ENCODE results near the gene PRKCQ. TPM values are rescaled to one million over a fixed set of nuclear protein-coding genes. Genes with fewer than 3 reads are reported as not detected.

Gene PRKCQ
- total RNA-seq, 1 donor from 2014 or later = 2.3 TPM

DNA sequence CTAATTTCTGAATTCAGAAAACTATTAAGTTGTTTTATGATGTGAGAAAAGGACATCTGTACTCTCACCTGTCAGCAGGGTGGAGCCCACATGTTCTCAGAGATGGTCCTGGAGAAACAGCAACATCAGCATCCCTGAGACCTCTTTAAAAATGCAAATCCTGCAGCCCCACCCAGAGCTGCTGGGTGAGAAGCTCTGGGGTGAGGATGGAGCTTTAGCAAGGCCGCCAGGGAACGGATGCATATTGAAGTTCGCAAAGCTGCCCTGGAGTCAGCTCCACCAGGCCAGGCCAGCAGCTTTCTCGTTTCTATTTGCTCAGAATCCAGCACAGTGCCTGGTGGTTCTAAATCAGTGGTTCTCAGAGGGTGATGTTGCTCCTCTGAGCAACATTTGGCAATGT lies 49.1 kb downstream of the PRKCQ start:
- no peaks in the 10 kb centered on the region for H3K9me3 Mint-ChIP-seq
- no peak for TF ChIP-seq CTCF (IDR thresholded peaks at IDR 0.05; ENCODE audit: unreplicated experiment)
- H3K27ac Mint-ChIP-seq = no peak overlapping the region
- H3K4me1 Mint-ChIP-seq = no peaks in the 10 kb centered on the region
- H3K4me3 Mint-ChIP-seq = no peak overlapping the region
- no peaks in the 10 kb centered on the region for H3K36me3 Mint-ChIP-seq
- no peak for DNase-seq (ENCODE audit: low spot score in 2 of 2, unreplicated experiment in 2 of 2)
- H3K27me3 Mint-ChIP-seq (ENCODE audit: low read depth) = peaks cover 34% of the 10 kb centered on the region

GRCh38 chr10:6530211-6530840 lies 49.8 kb downstream of the PRKCQ start:
- no peaks in the 10 kb centered on the region for H3K9me3 Mint-ChIP-seq
- DNase-seq (ENCODE audit: low spot score in 2 of 2, unreplicated experiment in 2 of 2) = no peak
- TF ChIP-seq CTCF (IDR thresholded peaks at IDR 0.05; ENCODE audit: unreplicated experiment) = no peak
- H3K4me1 Mint-ChIP-seq = no peaks in the 10 kb centered on the region
- no peak overlapping the region for H3K4me3 Mint-ChIP-seq
- H3K27ac Mint-ChIP-seq = no peak overlapping the region
- no peaks in the 10 kb centered on the region for H3K36me3 Mint-ChIP-seq
- peaks cover 30% of the 10 kb centered on the region for H3K27me3 Mint-ChIP-seq (ENCODE audit: low read depth)

DNA sequence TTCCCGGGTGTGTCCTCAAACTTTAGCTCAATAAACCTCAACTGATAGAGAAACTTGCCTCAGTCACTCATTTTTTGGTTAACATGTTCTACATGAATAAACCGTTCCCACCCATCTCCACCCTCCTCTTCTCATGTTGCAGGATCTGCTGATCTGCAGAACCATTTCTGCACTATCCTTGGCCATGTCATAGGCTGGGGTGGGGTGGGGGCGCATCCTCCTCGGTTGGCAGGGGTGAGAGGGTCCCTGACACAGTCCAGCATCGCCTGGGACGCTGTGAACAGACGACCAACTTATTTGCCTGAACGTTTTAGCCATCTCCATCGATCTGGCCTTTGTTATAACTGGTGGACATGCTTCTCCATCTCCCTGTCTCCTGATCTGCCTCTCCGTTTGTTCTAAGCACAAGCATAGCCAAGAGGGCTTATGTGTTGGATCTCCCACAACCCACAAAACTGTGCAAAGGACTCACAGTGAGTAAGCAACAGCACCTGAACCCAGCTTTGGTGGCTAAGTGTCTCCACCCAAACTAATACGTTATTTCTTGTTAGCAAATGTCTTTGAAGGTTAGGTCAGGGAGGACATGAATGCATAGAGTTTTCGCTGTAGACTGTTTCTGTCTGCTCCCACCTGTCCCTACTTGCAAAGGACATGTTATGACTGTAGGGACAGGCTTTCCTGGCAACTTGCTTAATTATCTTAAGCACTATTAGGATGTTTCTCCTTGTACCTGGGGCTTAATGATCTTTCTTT lies 51.7 kb downstream of the PRKCQ start:
- Mint-ChIP-seq H3K36me3 (no peaks in the 10 kb centered on the region), H3K9me3 (no peaks in the 10 kb centered on the region), H3K27me3 (ENCODE audit: low read depth) (peaks cover 30% of the 10 kb centered on the region), H3K4me3 (no peak overlapping the region), H3K4me1 (no peaks in the 10 kb centered on the region), H3K27ac (no peak overlapping the region)
- no peak for DNase-seq (ENCODE audit: low spot score in 2 of 2, unreplicated experiment in 2 of 2)
- no peak for TF ChIP-seq CTCF (IDR thresholded peaks at IDR 0.05; ENCODE audit: unreplicated experiment)

DNA sequence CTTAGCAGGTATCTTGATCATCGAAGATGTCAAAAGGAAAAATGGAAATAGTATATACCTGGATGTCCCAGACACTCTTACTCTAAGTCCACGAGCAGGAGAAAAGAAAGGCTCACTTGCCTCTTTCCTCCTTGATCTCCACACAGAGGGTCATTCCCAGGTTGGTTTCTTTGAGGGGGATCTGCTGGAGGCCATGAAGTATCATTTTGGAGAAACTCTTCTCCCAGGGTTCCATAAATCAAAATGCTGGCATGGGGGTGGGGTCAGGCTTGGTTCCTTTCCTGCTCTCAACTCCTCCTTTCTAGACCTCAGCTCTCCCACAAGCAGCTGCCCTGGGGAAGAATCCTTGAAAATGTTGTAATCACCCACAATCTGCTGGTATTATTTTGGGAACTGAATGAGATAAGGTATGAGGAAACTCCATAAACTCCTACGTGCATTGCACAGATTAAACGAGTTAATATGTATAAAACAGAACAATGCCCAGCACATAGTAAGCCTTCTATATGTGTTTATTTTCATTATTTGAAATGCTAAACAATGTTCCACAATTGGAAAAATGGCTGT lies 54.4 kb downstream of the PRKCQ start:
- H3K4me1 Mint-ChIP-seq = no peaks in the 10 kb centered on the region
- DNase-seq (ENCODE audit: low spot score in 2 of 2, unreplicated experiment in 2 of 2) = no peak

GRCh38 chr10:6522230-6522629 lies 57.8 kb downstream of the PRKCQ start:
- DNase-seq (ENCODE audit: low spot score in 2 of 2, unreplicated experiment in 2 of 2) = no peak
- Mint-ChIP-seq H3K27ac (no peak overlapping the region), H3K27me3 (ENCODE audit: low read depth) (peaks cover 11% of the 10 kb centered on the region), H3K4me3 (no peak overlapping the region), H3K9me3 (no peaks in the 10 kb centered on the region), H3K36me3 (no peaks in the 10 kb centered on the region), H3K4me1 (no peaks in the 10 kb centered on the region)
- no peak for TF ChIP-seq CTCF (IDR thresholded peaks at IDR 0.05; ENCODE audit: unreplicated experiment)

More for the DNA sequence above, 54.4 kb downstream of the PRKCQ start:
- Mint-ChIP-seq H3K27me3 (ENCODE audit: low read depth) (peaks cover 26% of the 10 kb centered on the region), H3K4me3 (no peak overlapping the region), H3K27ac (no peak overlapping the region), H3K9me3 (no peaks in the 10 kb centered on the region), H3K36me3 (no peaks in the 10 kb centered on the region)
- no peak for TF ChIP-seq CTCF (IDR thresholded peaks at IDR 0.05; ENCODE audit: unreplicated experiment)
